ENCODE data around the gene AACS.
"Not testable (repeated sequence)": the region's sequence is repeated elsewhere in the genome, so short reads cannot be mapped to it uniquely, and the experiment has no call there.

AACS gene

GRCh38 chr12:125093681-125094330 is 28.6 kb downstream of the AACS start:
- Mint-ChIP-seq H3K4me1 (peaks cover 18% of the 10 kb centered on the region), H3K4me3 (no peak overlapping the region), H3K27ac (no peak overlapping the region), H3K9me3 (no peaks in the 10 kb centered on the region), H3K27me3 (no peaks in the 10 kb centered on the region)
- no peak for DNase-seq
- no peak for ATAC-seq

GRCh38 chr12:125096894-125097293 is 31.7 kb downstream of the AACS start:
- no peak overlapping the region for H3K27ac Mint-ChIP-seq
- H3K27me3 Mint-ChIP-seq: no peaks in the 10 kb centered on the region
- ATAC-seq (peak; percentile 21), DNase-seq (no peak)
- H3K9me3 Mint-ChIP-seq: no peaks in the 10 kb centered on the region
- no peak overlapping the region for H3K4me3 Mint-ChIP-seq
- H3K4me1 Mint-ChIP-seq: peaks cover 24% of the 10 kb centered on the region

DNA sequence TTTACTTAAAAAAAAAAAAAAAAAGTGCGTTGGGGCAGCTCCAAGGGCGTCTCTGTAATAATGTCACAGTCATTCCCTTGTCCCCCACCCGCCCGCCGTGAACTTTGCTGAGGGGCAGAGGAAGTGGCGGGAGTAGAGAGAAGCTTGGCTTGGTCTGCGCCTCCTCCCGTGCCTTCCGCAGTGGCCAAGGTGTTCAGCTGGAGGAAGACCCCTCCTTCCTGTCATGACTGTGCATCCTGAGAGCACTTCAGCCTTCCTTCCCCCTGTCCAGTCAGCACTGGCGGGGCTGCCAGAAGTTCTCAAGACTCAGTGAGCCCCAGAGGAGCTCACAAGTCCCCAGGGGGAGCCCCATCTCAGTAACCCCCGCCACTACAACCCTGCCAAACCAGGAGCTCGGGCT is 32.2 kb downstream of the AACS start:
- Mint-ChIP-seq H3K9me3 (no peaks in the 10 kb centered on the region), H3K27me3 (no peaks in the 10 kb centered on the region), H3K27ac (no peak overlapping the region), H3K4me3 (no peak overlapping the region), H3K4me1 (peaks cover 24% of the 10 kb centered on the region)
- DNase-seq: no peak
- no peak for ATAC-seq

GRCh38 chr12:125098676-125099408 is 33.6 kb downstream of the AACS start:
- Mint-ChIP-seq H3K9me3 (no peaks in the 10 kb centered on the region), H3K4me3 (no peak overlapping the region), H3K27me3 (no peaks in the 10 kb centered on the region), H3K27ac (peak overlapping the region in 1 of 2 donors; percentile 21), H3K4me1 (peaks cover 24% of the 10 kb centered on the region)
- DNase-seq (no peak), ATAC-seq (no peak)

DNA sequence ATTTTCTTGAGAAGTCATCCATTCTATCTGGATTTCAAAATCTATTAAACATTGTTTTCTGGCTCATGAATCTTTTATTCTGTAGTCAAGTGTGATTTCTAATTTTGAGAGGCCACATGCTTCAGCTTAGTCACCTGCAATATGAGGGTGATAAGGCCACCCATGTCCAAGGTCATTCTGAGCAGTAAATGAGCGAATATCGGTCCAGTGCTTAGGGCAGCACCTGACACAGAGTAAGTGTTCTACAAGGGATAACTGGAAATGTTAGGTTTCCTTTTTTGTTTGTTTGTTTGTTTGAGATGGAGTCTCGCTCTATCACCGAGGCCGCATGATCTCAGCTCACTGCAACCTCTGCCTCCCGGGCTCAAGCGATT is 34.2 kb downstream of the AACS start:
- Mint-ChIP-seq H3K27me3 (no peaks in the 10 kb centered on the region), H3K27ac (peak overlapping the region in 1 of 2 donors; percentile 1), H3K9me3 (no peaks in the 10 kb centered on the region), H3K4me3 (no peak overlapping the region), H3K4me1 (peaks cover 24% of the 10 kb centered on the region)
- no peak for ATAC-seq
- DNase-seq: no peak

DNA sequence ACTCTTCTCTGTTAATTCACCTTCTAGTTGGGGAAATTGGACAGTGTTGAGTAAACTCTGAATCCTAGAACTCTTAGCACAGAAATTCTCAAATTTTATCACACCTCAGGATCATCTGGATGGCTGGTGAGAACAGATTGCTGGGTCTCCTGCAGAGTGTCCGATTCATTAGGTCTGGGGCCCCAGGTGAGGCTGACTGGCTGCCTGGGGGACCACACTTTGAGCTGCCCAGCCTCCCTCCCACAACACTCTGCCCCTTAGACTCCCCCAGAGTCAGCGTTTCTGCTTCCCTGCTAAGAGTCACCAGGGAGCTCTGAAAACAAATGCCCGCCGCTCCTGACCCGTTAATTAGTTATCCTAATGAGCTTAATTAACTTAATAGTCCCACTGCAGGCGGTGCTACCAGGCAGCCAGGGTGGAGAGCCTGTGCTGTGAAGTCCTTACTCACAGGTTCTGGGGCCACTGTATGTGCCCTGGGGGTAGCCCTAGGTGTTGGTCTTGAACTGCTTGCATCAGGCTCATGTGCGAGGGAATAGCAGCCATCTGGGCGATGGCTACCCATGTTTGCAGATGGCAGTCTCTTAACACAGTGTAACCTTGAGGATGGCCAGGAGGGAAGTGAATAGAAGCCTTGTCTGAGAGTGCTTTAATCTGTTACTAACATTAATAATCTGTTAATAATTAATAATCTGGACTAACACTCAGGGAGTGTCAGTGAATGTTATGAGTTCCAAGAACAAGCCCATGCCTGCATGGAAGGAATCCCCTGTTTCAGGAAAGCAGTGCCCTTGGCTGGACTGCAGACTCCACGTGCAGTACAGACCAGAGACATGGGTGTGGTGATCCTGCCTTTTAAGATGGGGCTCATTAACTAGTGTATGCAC is 35.6 kb downstream of the AACS start:
- no peaks in the 10 kb centered on the region for H3K9me3 Mint-ChIP-seq
- peaks cover 24% of the 10 kb centered on the region for H3K4me1 Mint-ChIP-seq
- no peaks in the 10 kb centered on the region for H3K27me3 Mint-ChIP-seq
- peak overlapping the region in 1 of 2 donors; percentile 93 for H3K27ac Mint-ChIP-seq
- ATAC-seq (no peak), DNase-seq (no peak)
- no peak overlapping the region for H3K4me3 Mint-ChIP-seq

DNA sequence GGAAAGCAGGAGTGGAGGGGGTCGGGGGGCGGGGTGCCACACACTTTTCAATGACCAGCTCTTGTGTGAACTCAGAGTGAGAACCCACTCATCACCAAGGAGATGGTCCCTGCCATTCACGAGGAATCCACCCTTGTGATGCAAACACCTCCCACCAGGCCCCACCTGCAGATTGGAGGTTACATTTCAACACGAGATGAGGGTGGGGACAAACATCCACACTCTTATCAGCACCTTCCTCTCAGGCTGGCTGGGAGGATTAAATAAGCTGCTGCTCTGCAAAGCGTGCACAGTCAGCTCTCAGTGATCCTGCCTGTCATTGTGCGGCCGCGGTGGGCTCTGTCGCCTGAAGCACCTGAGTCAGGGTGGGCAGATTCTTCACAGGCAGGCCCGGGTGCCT is 39.7 kb downstream of the AACS start:
- no peak for ATAC-seq
- H3K4me1 Mint-ChIP-seq: no peaks in the 10 kb centered on the region
- no peaks in the 10 kb centered on the region for H3K9me3 Mint-ChIP-seq
- no peaks in the 10 kb centered on the region for H3K27me3 Mint-ChIP-seq
- no peak overlapping the region for H3K27ac Mint-ChIP-seq
- no peak overlapping the region for H3K4me3 Mint-ChIP-seq
- no peak for DNase-seq

DNA sequence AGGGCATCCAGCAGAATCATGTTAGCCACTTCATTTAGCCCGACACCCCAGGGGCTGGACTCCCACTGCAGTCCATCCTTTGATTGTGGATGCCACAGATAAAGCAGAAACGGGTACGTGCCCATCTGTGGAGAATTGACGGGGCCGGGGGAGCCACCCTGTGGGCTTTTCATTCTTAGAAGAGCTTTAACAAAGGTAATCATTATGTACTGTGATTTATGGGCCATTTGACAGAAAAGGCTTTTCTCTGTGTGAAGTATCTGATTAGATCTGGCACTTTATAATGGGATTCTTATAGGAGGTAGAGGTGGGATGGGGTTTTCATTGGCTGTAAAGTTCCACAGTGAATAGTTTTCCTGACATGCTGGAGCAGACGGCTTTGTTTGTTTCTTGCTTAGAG is 40.4 kb downstream of the AACS start:
- no peak for DNase-seq
- Mint-ChIP-seq H3K27ac (no peak overlapping the region), H3K4me3 (no peak overlapping the region), H3K4me1 (no peaks in the 10 kb centered on the region), H3K9me3 (no peaks in the 10 kb centered on the region), H3K27me3 (no peaks in the 10 kb centered on the region)
- ATAC-seq: no peak

- ATAC-seq: no peak
- H3K9me3 Mint-ChIP-seq: no peaks in the 10 kb centered on the region
- no peak for DNase-seq
- no peaks in the 10 kb centered on the region for H3K4me1 Mint-ChIP-seq
- H3K27ac Mint-ChIP-seq: peak overlapping the region in 1 of 2 donors; percentile 65
- no peaks in the 10 kb centered on the region for H3K27me3 Mint-ChIP-seq
- no peak overlapping the region for H3K4me3 Mint-ChIP-seq
Measured at GRCh38 chr12:125110641-125111360, 45.6 kb downstream of the AACS start.

DNA sequence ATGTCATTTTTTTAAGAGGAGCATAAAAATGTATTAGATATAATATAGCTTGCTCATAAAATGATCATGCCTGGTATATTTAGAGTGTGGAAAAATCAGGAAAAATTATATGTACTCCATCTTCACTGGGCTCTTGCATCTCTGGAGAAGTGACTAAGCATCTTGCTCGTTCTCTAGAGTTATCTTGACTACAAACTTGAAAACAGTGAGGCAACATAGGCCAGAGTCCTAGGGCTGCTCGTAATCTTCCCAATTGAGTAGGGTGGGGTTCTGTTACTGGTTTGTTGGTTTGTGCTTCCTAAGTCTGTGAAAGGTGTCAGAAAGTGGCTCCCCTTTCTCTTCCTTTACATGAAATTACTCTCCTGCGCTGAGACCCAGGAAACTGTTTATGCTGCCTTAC is 46.2 kb downstream of the AACS start:
- no peaks in the 10 kb centered on the region for H3K27me3 Mint-ChIP-seq
- H3K9me3 Mint-ChIP-seq: no peaks in the 10 kb centered on the region
- ATAC-seq (no peak), DNase-seq (no peak)
- no peak overlapping the region for H3K4me3 Mint-ChIP-seq
- H3K27ac Mint-ChIP-seq: no peak overlapping the region
- H3K4me1 Mint-ChIP-seq: no peaks in the 10 kb centered on the region

GRCh38 chr12:125112614-125113013 is 47.4 kb downstream of the AACS start:
- peak overlapping the region in 1 of 2 donors; percentile 64 for H3K27ac Mint-ChIP-seq
- not testable (repeated sequence) for ATAC-seq

DNA sequence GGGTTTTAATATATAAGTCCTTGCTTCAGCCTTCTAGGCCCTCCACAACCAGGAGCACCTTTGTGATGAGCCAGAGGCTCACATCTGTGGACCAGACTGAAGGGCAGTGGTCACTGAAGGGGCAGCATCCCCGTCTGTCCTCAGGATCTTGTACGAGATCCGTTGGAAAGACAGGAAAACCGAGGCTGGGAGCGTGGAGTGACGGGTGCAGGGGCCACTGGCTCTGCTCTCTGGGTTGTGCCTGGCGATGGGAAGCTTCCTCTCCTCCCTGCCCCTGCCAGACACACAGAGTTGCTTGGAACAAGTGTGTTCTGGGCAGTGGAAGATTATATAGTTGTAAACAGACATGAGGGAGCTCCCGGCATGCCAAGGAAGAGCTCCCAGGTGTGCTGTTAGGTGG is 48.0 kb downstream of the AACS start:
- no peaks in the 10 kb centered on the region for H3K4me1 Mint-ChIP-seq
- no peaks in the 10 kb centered on the region for H3K9me3 Mint-ChIP-seq
- no peak overlapping the region for H3K4me3 Mint-ChIP-seq
- no peaks in the 10 kb centered on the region for H3K27me3 Mint-ChIP-seq
- peak overlapping the region; percentile 8 to 37 for H3K27ac Mint-ChIP-seq
- no peak for DNase-seq
- no peak for ATAC-seq

More at GRCh38 chr12:125112614-125113013, 47.4 kb downstream of the AACS start:
- H3K9me3 Mint-ChIP-seq, H3K4me1 Mint-ChIP-seq, DNase-seq, H3K4me3 Mint-ChIP-seq, H3K27me3 Mint-ChIP-seq: not testable (repeated sequence)

- Mint-ChIP-seq H3K4me1 (no peaks in the 10 kb centered on the region), H3K4me3 (no peak overlapping the region), H3K27me3 (no peaks in the 10 kb centered on the region)
Measured at GRCh38 chr12:125113789-125114188, 48.6 kb downstream of the AACS start.

GRCh38 chr12:125114365-125115141 is 49.3 kb downstream of the AACS start:
- Mint-ChIP-seq H3K27ac (peak overlapping the region in 1 of 2 donors; percentile 83), H3K4me1 (no peaks in the 10 kb centered on the region), H3K27me3 (no peaks in the 10 kb centered on the region), H3K9me3 (no peaks in the 10 kb centered on the region), H3K4me3 (no peak overlapping the region)
- peak; percentile 84 for ATAC-seq
- DNase-seq: peak in 1 of 2 donors; percentile 29

More at GRCh38 chr12:125113789-125114188, 48.6 kb downstream of the AACS start:
- Mint-ChIP-seq H3K9me3 (no peaks in the 10 kb centered on the region), H3K27ac (no peak overlapping the region)
- no peak for DNase-seq
- ATAC-seq: peak; percentile 8

- Mint-ChIP-seq H3K27me3 (no peaks in the 10 kb centered on the region), H3K27ac (no peak overlapping the region), H3K4me1 (no peaks in the 10 kb centered on the region), H3K9me3 (no peaks in the 10 kb centered on the region), H3K4me3 (no peak overlapping the region)
- no peak for ATAC-seq
- DNase-seq: no peak
Measured at GRCh38 chr12:125120566-125120965, 55.3 kb downstream of the AACS start.
